ENCODE measurements around the gene FAAP20.

The FAAP20 gene

GRCh38 chr1:2212532-2213491, 18.2 kb upstream of the FAAP20 start:
- peak in 1 of 2 donors; percentile 49 for DNase-seq (ENCODE audit: extremely low read depth in 1 of 2, low read depth in 1 of 2)

GRCh38 chr1:2212274-2212531, 17.6 kb upstream of the FAAP20 start:
- DNase-seq (ENCODE audit: extremely low read depth in 1 of 2, low read depth in 1 of 2) = no peak

- DNase-seq (ENCODE audit: extremely low read depth in 1 of 2, low read depth in 1 of 2) = no peak
Measured at GRCh38 chr1:2210786-2211185, 16.2 kb upstream of the FAAP20 start.

GRCh38 chr1:2210084-2210653, 15.6 kb upstream of the FAAP20 start:
- DNase-seq (ENCODE audit: extremely low read depth in 1 of 2, low read depth in 1 of 2) = no peak

- DNase-seq (ENCODE audit: extremely low read depth in 1 of 2, low read depth in 1 of 2) = no peak
Measured at GRCh38 chr1:2209400-2210083, 15.0 kb upstream of the FAAP20 start.

GRCh38 chr1:2208309-2209239, 14.0 kb upstream of the FAAP20 start:
- DNase-seq (ENCODE audit: extremely low read depth in 1 of 2, low read depth in 1 of 2) = no peak

- no peak for DNase-seq (ENCODE audit: extremely low read depth in 1 of 2, low read depth in 1 of 2)
Measured at GRCh38 chr1:2206813-2207487, 12.4 kb upstream of the FAAP20 start.

GRCh38 chr1:2205191-2205952, 10.8 kb upstream of the FAAP20 start:
- DNase-seq (ENCODE audit: extremely low read depth in 1 of 2, low read depth in 1 of 2) = peak; percentile 90 to 94

- DNase-seq (ENCODE audit: extremely low read depth in 1 of 2, low read depth in 1 of 2) = no peak
Measured at GRCh38 chr1:2204415-2205190, 10.0 kb upstream of the FAAP20 start.

- no peak for DNase-seq (ENCODE audit: extremely low read depth in 1 of 2, low read depth in 1 of 2)
Measured at GRCh38 chr1:2203671-2204414, 9.3 kb upstream of the FAAP20 start.

- no peak for DNase-seq (ENCODE audit: extremely low read depth in 1 of 2, low read depth in 1 of 2)
Measured at GRCh38 chr1:2202843-2203601, 8.4 kb upstream of the FAAP20 start.

- no peak for DNase-seq (ENCODE audit: extremely low read depth in 1 of 2, low read depth in 1 of 2)
Measured at GRCh38 chr1:2202008-2202575, 7.5 kb upstream of the FAAP20 start.

- DNase-seq (ENCODE audit: extremely low read depth in 1 of 2, low read depth in 1 of 2) = no peak
Measured at GRCh38 chr1:2201062-2201461, 6.5 kb upstream of the FAAP20 start.

- DNase-seq (ENCODE audit: extremely low read depth in 1 of 2, low read depth in 1 of 2) = no peak
Measured at GRCh38 chr1:2200308-2200943, 5.9 kb upstream of the FAAP20 start.

GRCh38 chr1:2199042-2199810, 4.7 kb upstream of the FAAP20 start:
- DNase-seq (ENCODE audit: extremely low read depth in 1 of 2, low read depth in 1 of 2) = peak; percentile 33 to 64

- no peak for DNase-seq (ENCODE audit: extremely low read depth in 1 of 2, low read depth in 1 of 2)
Measured at GRCh38 chr1:2198571-2198970, 4.0 kb upstream of the FAAP20 start.

Measured in activated CD8-positive, alpha-beta memory T cell treated with anti-CD3 and anti-CD28 coated beads for 1 hour (primary cell).